GM18907 (cell line): Measurements from ENCODE around the gene MAD1L1.

ENCODE experiments used
- ATAC-seq: cut with Tn5 transposase; IDR thresholded peaks from one replicate; pipeline ENCODE4 v1.9.1; 2021; ENCODE audit warnings: mild to moderate bottlenecking, moderate library complexity; ENCODE audit not compliant: unreplicated experiment

The MAD1L1 gene

GRCh38 chr7:1995426-1995825, 237.3 kb downstream of the MAD1L1 start:
- no peak for ATAC-seq

GRCh38 chr7:1994931-1995330, 237.8 kb downstream of the MAD1L1 start:
- ATAC-seq, result no peak

- ATAC-seq, result no peak
Measured at GRCh38 chr7:1993776-1994740, 238.7 kb downstream of the MAD1L1 start.

DNA sequence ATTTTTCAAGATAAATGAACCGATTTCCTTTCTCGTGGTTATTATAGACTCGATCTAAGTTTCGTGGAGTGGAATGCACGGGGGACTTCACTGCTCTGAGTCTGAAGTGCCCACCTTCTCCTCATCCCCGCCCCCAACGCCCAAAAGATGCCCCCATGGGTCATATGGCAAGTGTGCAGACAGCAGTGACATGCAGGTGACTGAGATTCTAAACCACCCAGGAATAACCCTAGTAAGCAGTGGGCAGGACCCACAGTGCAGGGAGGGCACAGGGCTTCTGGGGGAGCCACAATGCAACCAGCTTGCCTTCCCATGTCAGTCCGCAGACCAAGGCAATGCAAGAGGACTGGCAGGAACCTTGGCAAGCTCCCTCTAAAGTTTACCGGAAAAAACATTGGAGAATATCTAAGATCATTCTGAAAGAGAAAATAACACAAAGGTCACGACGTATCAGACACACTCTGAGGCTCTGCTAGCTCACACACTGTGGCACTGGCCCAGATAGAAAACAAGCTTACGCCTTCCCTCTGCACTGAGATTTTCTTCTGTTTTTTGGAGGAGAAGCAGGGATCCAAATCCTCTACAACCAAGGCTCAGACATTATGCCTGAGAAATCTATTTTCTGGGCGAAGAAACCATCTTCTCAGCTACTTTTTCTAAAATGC, 239.6 kb downstream of the MAD1L1 start:
- ATAC-seq, result no peak

DNA sequence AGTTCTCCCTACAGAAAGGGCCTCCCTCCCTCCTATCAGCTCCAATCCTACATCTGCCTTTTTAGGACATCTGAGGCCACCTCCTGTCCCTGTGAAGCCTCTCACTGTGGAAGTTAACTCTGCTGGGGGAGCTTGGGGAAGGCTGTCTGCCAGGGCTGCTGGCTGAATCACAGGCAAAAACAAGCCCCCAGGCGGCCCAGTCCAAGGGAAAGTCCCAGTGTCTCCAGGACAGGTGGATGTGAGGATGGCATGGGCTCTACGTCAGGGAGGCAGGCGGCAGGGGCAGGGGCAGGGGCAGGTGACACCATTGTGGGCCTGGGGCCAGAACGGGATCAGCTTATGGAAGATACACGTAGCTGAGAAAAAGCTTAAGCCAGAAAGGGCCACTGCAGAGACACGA, 240.2 kb downstream of the MAD1L1 start:
- ATAC-seq, result no peak

- no peak for ATAC-seq
Measured at GRCh38 chr7:1990001-1990670, 242.6 kb downstream of the MAD1L1 start.

DNA sequence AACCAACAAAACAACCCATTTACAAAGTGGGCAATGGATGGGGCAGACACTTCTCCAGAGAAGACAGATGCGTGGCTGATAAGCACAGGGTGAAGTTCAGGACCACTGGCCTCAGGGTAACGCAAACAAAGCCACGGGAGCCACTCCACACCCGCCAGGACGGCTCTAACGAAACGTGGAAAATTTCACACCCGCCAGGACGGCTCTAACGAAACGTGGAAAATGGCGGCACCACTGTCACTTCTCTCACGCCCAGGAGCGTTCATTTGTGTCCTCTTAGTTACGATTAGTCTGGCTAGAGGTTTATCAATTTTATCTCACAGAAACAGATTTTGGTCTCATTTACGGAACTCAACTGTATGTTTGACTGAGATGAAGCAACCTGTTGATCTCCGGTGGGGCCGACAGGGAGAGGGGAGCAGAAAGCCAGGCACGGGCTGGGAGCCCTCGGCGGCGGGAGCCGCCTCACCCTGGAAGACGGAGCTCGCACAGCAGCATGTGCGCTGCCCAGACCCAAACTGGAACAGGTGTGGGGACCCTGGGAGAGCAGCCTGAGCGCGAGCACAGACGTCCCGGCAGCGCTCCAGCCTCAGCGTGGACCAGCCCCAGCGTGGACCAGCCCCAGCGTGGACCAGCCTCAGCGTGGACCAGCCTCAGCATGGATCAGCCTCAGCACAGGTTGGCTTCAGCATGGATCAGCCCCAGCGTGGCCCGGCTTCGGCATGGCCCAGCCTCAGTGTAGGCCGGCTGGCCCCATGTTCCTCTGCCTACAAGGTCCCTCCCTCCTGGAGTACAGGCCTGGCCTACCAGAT, 243.5 kb downstream of the MAD1L1 start:
- no peak for ATAC-seq

DNA sequence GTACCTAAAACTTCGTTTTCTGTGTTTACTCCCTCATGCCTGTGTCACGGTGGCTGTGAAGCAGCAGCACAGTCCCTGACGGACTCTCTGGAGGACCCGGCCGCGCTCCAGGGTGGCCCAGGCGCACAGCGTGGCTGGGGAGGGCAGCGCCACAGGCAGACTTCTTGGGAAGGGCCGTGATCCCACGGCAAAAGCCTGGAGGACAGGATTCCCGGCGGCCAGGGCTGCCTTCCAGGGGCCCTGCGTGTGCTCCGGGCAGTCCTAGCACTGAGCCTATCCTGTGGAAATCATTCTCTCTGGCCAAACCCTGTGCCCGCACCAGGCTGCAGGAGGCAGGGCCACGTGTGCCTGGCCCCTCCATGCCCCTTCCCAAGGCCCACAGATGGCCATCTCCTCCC, 244.2 kb downstream of the MAD1L1 start:
- no peak for ATAC-seq

DNA sequence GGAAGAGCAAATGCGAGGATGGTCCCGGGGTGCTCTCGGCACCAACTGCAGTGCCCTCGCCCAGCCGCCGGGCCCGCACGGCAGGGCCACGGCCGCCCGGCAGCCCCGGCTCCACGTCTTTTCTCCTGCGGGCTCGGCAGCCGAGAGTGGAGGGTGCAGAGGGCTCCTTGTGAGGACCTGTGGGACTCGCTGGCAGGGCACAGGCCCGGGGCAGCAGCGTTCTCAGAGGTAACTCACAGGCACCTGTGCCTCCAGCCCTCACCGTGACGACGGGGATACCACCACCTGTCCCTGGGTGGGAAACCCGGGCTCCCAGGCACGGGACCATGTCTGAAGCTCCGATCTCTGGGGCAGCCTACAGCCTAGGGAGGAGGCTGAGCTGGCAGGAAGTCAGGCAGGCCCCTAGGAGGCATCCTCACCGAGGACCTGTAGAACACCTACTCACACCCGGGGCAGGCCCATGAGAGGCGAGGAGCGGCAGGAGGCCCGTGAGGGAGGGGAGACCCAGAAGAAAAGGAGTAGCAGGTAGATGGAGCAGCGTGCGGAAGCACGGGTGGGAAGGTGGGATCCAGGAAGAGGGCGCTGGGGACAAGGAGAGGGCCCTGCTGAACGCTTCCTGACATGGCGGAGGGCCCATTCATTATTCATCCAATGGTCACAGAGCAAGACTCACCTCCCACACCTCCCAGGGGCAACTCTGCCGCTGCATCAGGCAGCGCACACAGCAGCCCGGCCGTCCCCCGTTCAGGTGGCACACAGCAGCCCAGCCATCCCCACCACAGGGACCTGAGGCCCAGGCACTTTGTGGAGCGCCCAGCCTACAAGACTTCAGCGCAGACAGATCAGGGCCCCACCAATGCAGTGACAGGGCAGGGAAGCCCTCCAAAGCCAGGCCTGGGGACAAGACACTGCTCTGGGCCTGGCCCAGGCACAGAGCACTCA, 244.9 kb downstream of the MAD1L1 start:
- ATAC-seq, result no peak

GRCh38 chr7:1987084-1987535, 245.6 kb downstream of the MAD1L1 start:
- no peak for ATAC-seq

DNA sequence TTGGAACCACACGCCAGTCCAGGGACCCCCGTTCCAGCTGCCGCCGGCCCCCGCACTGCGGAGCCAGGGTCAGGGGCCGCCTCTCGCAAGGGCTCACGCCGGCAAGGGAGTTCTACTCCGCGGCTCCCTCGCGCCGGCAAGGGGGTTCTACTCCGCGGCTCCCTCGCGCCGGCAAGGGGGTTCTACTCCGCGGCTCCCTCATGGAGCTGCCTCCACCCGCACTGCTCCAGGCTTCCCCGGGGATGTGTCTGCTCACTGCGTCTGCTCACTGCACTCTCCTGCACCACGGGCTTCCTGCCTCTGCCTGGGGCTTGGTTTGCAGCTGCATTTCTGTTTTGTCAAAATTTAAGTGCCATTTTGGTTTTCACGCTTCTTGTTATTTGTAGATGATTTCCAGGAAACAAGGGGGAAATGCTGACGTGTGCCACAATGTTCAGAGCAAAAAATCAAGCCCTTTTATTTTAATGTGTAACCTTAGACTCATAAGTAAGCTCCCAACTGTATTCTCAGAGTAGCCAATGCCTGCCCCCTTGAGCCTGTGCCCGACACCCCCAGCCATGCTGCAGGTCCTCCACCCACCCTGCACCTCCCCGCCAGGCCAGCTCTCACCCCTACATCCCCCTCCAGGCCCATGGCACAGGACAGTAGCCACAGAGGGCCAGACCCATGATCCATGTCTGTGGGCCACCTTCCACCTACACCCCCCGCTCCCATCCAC, 246.2 kb downstream of the MAD1L1 start:
- no peak for ATAC-seq

DNA sequence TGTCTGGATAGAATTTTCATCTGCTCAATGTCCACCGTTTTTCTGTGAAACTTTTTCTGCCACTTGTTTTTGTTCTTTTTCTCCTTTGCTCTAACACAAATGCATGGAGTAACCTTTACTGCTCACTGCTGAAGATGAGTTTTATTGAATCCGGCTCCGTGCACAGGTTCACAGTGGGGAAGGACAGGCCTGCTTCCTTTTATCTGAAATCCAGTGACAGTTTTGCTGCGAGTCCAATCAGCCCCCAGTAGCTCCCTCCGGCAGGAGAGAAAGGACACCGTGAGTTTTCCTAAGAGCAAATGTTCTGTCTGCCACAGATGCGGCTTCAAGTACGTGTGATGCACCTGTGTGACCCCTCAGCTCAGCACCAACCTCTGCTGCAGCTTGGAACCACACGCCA, 246.8 kb downstream of the MAD1L1 start:
- no peak for ATAC-seq

DNA sequence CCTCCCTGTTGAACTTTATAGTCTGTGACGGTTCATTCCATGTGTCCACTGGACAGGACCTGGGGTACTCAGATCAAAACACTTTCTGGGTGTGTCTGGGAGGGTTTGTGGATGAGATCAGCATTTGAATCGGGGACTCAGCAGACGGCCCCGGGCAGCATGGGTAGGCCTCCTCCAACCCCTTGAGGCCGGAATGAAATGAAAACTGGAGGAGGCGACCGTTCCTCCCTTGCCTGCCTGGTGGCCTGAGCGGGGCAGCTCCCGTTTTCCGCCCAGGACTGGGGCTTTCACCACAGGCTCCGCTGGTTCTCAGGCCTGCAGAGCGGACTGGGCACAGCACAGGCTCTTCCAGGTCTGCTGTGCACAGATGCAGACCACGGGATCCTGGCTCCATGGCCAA, 247.7 kb downstream of the MAD1L1 start:
- no peak for ATAC-seq

GRCh38 chr7:1981878-1982230, 250.9 kb downstream of the MAD1L1 start:
- no peak for ATAC-seq

DNA sequence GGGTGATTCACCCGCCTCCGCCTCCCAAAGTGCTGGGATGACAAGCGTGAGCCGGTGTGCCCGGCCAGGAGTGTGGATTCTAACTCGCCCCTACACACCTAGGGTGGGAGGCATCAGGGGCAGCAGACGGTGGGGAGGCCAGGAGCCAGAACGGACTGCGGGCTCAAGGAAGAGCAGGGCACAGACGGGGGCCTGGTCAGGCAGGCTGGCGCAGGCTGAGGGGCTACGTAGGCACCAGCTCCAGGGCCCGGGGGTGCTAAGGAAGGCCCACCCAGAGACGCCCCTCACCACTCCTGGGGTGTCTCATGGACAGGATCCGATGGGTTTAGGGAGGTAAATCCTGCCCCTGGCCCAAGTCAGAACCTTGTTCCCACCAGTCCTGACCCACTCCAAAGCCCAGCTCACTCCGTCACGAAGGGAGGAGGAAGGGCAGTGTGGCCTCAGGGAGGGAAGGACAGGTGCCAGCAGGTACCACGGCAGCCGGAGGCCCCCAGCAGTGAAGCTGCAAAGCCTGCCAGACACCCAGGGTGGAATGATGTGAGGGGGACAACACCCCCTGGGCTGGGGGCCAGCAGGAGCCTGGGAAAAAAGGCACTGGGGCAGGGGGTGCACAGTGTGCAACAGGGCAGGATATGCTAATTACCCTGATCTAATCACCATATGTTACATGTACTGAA, 251.4 kb downstream of the MAD1L1 start:
- ATAC-seq, result no peak

GRCh38 chr7:1979591-1980560, 252.9 kb downstream of the MAD1L1 start:
- peak; percentile 61 for ATAC-seq
